ENCODE results near the gene SERPINH1.

Gene SERPINH1

DNA sequence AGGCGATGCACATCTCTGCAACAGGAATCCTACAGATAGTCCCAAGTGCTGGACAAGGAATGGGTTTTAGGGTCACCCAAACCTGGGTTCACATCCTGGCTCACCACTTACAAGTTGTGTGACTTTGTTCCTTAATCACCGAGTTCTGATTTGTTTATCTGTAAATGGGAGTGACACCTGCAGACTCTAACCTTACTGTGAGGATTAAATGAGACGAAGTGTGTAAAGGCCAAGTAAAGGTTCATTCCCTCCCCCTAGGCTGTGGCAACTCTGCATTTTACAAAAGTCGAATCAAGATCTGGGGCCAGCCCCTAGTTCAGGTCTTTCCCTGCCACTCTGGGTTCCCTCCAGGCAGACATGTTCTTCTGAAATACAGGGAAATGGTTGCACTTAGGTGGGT, 34.9 kb downstream of the SERPINH1 start:
- no peak for DNase-seq (ENCODE audit: low read depth)

- DNase-seq (ENCODE audit: low read depth): no peak
Observed at GRCh38 chr11:75597636-75598035, 35.6 kb downstream of the SERPINH1 start.

GRCh38 chr11:75598264-75598663, 36.2 kb downstream of the SERPINH1 start:
- DNase-seq (ENCODE audit: low read depth): no peak

DNA sequence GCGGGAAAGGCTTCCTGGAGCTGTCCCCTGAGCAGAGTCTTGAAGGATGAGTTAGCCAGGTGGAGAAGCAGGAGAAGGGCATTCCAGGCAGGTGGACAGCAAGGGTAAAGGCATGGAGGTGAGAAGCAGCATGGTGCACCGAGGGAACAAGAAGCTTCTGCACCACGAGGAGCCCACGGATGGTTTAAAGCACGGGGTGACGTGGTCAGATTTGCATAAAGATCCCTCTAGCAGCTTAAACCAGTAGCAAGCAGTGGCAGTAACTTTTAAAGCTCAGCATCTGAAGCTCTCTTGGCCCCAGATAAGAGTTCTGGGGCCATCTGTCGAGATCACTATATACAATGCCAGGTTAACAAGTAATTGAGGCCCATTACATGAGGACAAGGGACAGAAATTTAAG, 36.8 kb downstream of the SERPINH1 start:
- DNase-seq (ENCODE audit: low read depth): no peak

GRCh38 chr11:75600356-75600755, 38.3 kb downstream of the SERPINH1 start:
- no peak for DNase-seq (ENCODE audit: low read depth)

- no peak for DNase-seq (ENCODE audit: low read depth)
Observed at GRCh38 chr11:75601494-75601893, 39.4 kb downstream of the SERPINH1 start.

DNA sequence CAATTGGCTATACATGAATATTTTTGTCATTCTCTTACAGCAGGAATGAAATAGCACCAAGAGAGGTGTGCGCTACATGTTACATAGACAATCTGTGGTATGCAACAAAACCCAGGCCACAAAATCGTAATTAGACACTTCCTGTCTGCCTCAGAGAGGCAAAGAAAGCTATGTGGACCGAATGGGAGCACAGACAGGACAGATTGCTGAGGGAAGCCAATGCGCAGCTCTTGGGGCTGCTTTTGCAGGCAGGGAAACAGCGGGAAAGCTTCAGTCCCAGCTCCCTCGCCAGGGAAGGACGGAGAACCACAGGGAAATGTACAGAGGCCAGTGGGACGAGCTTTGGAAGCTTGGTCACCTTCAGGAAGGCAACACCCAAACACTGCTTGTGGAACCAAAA, 40.9 kb downstream of the SERPINH1 start:
- DNase-seq (ENCODE audit: low read depth): no peak

DNA sequence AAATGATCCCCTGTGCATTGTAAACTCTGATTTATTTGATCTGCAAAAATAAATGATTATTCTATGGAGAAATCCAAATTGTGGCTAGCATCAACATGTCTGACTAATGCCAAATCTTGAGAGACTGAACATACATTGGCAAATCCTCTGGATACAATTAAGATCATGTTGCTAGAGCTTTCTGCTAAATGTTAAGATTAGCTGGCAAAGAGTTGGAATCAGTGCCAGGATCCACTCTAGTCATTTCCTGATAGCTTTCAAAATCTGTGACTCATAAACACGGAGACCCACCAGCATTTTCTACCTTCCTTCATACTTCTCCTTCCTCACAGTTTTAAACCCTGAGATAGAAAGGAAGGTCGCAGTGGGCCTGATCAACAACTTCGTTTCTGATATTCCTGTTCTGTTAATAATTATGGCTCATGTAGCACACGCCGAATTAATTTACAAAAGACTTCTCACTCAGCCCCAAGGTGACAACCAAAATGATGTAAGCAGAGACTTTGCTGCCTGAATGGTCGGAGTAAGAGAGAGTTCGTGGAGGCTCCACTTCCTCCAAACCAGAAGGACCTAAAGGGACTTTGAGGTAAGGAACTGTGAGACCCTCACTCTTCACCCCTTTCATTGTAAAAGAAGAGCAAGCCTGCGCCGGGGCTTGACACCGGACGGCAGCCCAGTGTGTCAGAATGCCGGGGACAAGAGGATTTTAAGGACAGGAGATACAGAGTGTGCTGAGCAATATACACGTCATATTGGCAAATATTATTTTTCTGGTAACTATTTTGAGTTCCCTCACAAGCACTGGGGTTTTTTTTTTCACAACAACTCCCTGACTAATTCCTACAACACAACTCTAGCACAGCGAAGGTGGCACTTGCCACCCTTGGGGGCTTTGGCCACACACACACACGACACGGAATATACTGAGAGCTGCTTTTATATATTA, 42.0 kb downstream of the SERPINH1 start:
- DNase-seq (ENCODE audit: low read depth): no peak

- no peak for DNase-seq (ENCODE audit: low read depth)
Observed at GRCh38 chr11:75606099-75606498, 44.0 kb downstream of the SERPINH1 start.

GRCh38 chr11:75611823-75612222, 49.8 kb downstream of the SERPINH1 start:
- DNase-seq (ENCODE audit: low read depth): no peak

DNA sequence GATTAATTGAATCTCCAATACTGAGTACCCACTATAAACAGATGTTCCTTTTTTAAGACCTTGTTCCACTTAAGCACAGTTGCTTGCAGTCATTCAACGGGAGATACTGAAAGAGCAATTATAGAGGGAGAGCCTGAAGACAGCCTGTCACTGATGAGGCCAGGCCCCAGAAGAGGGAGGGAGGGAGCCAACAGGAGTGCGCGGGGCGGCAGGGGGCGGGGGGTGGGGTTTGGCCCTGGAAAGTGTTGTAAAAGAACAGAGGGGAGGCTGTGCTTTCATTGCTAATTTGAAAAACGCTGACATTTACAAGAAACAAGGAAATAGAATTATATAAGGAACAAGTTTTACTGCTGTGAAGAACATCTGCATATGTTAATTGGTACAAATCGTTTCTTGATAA, 53.7 kb downstream of the SERPINH1 start:
- no peak for DNase-seq (ENCODE audit: low read depth)

- no peak for DNase-seq (ENCODE audit: low read depth)
Observed at GRCh38 chr11:75616281-75616680, 54.2 kb downstream of the SERPINH1 start.
